Measurements from ENCODE around the gene PNMA8A.

DNA sequence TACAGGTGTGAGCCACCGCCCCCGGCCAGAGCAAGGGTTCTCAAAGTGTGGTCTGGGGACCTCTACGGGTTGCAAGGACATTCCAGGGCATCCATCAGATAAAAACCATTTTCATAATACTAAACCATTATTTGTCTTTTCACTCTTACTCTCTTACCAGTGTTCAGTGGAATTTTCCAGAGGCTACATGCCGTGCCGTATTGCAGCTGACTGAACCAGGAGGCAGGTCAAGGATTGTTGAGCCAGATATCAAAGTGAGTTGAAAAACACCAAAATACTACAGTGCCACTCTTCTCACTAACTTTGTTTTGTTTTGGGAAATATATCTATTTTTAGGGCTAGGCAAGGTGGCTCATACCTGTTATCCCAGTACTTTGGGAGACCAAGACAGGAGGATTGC is 31.5 kb upstream of the PNMA8A start:
- TF ChIP-seq, protein P1, sequence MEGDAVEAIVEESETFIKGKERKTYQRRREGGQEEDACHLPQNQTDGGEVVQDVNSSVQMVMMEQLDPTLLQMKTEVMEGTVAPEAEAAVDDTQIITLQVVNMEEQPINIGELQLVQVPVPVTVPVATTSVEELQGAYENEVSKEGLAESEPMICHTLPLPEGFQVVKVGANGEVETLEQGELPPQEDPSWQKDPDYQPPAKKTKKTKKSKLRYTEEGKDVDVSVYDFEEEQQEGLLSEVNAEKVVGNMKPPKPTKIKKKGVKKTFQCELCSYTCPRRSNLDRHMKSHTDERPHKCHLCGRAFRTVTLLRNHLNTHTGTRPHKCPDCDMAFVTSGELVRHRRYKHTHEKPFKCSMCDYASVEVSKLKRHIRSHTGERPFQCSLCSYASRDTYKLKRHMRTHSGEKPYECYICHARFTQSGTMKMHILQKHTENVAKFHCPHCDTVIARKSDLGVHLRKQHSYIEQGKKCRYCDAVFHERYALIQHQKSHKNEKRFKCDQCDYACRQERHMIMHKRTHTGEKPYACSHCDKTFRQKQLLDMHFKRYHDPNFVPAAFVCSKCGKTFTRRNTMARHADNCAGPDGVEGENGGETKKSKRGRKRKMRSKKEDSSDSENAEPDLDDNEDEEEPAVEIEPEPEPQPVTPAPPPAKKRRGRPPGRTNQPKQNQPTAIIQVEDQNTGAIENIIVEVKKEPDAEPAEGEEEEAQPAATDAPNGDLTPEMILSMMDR (IDR thresholded peaks at IDR 0.05) = no peak
- no peak for TF ChIP-seq POLR2A (IDR thresholded peaks at IDR 0.05)

All from right lobe of liver (tissue), 4 donors.